A673 (cell line): ENCODE measurements around the gene SPDYC. TPM values are rescaled to one million over a fixed set of nuclear protein-coding genes. Genes with fewer than 3 reads are reported as not detected.

ENCODE experiments used
- BruUV-seq: library from RNA; stranded (reverse); fragments of 400-500 nt; replicated peaks from 2 replicates; lab custom pipeline; 2021; lab: Mats Ljungman, UMichigan
- CTCF ChIA-PET: fragments of 300-600 bp; sonication (Branson Sonifier 250); formaldehyde crosslinking; loops from one replicate; lab custom pipeline; 2022; ENCODE audit warnings: antibody characterized with exemption; lab: Charles Lee
- POLR2A ChIA-PET: fragments of 300-600 bp; sonication (Branson Sonifier 250); formaldehyde crosslinking; loops from one replicate; lab custom pipeline; 2022; ENCODE audit warnings: antibody characterized with exemption; ENCODE audit not compliant: low non-redundant PET; lab: Charles Lee
- DNase-seq: peaks from one replicate; pipeline ENCODE4 v3.0.0-alpha.2; 2015; ENCODE audit warnings: low spot score
- H3K27ac ChIP-seq: fragments of 200-600 bp; sonication (generic); 2 replicates; pipeline ENCODE4 v1.5.1; 2016; ENCODE audit warnings: mixed run types, low read depth, mild to moderate bottlenecking, mixed read lengths, antibody characterized with exemption, low read length; ENCODE audit not compliant: poor library complexity, severe bottlenecking
- H3K27me3 ChIP-seq: fragments of 200-600 bp; sonication (generic); replicated peaks from 2 replicates; pipeline ENCODE4 v1.6.1; 2017; ENCODE audit warnings: mixed run types, low read depth, mild to moderate bottlenecking, mixed read lengths, antibody characterized with exemption, low read length; ENCODE audit not compliant: insufficient read depth, poor library complexity
- H3K36me3 ChIP-seq: fragments of 200-600 bp; sonication (generic); 2 replicates; pipeline ENCODE4 v1.6.1; 2016; ENCODE audit warnings: mixed run types, mild to moderate bottlenecking, mixed read lengths, antibody characterized with exemption, low read length; ENCODE audit not compliant: insufficient read depth, poor library complexity, severe bottlenecking
- H3K4me1 ChIP-seq: fragments of 200-600 bp; sonication (generic); 2 replicates; pipeline ENCODE4 v1.6.1; 2017; ENCODE audit warnings: mixed run types, mild to moderate bottlenecking, mixed read lengths, antibody characterized with exemption, low read length; ENCODE audit not compliant: insufficient read depth, poor library complexity, severe bottlenecking
- H3K4me3 ChIP-seq: fragments of 200-600 bp; sonication (generic); 2 replicates; pipeline ENCODE4 v1.5.1; 2016; ENCODE audit warnings: low read depth, mixed run types, mild to moderate bottlenecking, mixed read lengths, low read length; ENCODE audit not compliant: poor library complexity, severe bottlenecking
- H3K9me3 ChIP-seq: fragments of 200-600 bp; sonication (generic); 2 replicates; pipeline ENCODE4 v1.6.1; 2016; ENCODE audit warnings: mixed run types, low read depth, mild to moderate bottlenecking, mixed read lengths, antibody characterized with exemption, low read length; ENCODE audit not compliant: poor library complexity, severe bottlenecking
- EZH2 ChIP-seq: fragments of 200-600 bp; sonication (generic); IDR thresholded peaks from 2 replicates; pipeline ENCODE4 v1.6.1; 2017; ENCODE audit warnings: borderline replicate concordance, low read depth, mild to moderate bottlenecking, mixed read lengths, antibody characterized with exemption, low read length; ENCODE audit not compliant: poor library complexity, severe bottlenecking
- intact Hi-C: fragments of 100-400 bp; cut with micrococcal nuclease; formaldehyde crosslinking; loops from one replicate; pipeline ENCODE4 v1.10.0; 2022; ENCODE audit not compliant: unreplicated experiment
- total RNA-seq: library from RNA; stranded (reverse); gene quantifications from 2 replicates; pipeline ENCODE4 v1.2.3, GENCODE V29; 2021
- TF ChIP-seq, protein P1 (sequence below): fragments of 300-800, 200-600 bp; sonication (generic); conservative IDR thresholded peaks from 2 replicates; pipeline ENCODE4 v1.5.1; 2017; ENCODE audit warnings: low read depth, mild to moderate bottlenecking, antibody characterized with exemption, low read length, moderate library complexity, mixed read lengths

SPDYC gene
- total RNA-seq, 1 experiment from 2014 or later = not detected

DNA sequence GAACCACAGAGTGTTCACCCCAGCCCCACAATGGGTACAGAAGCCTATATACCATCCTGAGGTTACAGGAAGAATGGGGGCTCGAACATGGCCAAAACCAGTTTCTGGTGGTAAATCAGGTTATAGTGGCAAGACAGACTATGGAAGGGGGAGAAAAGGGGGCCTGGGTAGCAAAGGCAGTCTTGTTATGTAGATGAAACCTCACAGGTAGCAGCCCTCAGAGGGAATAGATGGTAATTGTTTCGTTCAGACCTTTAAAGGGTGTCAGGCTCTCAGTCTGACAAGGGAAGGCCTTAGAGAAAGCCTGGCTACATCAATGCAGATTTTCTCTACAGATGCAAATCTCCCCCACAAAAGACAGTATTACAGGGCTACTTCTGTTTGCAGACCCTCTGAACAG is 15.1 kb downstream of the SPDYC start:
- peaks cover 11% of the 10 kb centered on the region for H3K4me1 ChIP-seq
- BruUV-seq = no TSS peak
- H3K9me3 ChIP-seq = no peaks in the 10 kb centered on the region
- POLR2A ChIA-PET = no interaction called here
- H3K27me3 ChIP-seq = no peaks in the 10 kb centered on the region
- CTCF ChIA-PET = no interaction called here
- no peak overlapping the region for H3K4me3 ChIP-seq
- H3K27ac ChIP-seq = no peak overlapping the region
- intact Hi-C loops = no loop called here
- H3K36me3 ChIP-seq = no peaks in the 10 kb centered on the region
- TF ChIP-seq, protein P1, sequence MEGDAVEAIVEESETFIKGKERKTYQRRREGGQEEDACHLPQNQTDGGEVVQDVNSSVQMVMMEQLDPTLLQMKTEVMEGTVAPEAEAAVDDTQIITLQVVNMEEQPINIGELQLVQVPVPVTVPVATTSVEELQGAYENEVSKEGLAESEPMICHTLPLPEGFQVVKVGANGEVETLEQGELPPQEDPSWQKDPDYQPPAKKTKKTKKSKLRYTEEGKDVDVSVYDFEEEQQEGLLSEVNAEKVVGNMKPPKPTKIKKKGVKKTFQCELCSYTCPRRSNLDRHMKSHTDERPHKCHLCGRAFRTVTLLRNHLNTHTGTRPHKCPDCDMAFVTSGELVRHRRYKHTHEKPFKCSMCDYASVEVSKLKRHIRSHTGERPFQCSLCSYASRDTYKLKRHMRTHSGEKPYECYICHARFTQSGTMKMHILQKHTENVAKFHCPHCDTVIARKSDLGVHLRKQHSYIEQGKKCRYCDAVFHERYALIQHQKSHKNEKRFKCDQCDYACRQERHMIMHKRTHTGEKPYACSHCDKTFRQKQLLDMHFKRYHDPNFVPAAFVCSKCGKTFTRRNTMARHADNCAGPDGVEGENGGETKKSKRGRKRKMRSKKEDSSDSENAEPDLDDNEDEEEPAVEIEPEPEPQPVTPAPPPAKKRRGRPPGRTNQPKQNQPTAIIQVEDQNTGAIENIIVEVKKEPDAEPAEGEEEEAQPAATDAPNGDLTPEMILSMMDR = no peak
- TF ChIP-seq EZH2 = no peak
- DNase-seq = no peak

DNA sequence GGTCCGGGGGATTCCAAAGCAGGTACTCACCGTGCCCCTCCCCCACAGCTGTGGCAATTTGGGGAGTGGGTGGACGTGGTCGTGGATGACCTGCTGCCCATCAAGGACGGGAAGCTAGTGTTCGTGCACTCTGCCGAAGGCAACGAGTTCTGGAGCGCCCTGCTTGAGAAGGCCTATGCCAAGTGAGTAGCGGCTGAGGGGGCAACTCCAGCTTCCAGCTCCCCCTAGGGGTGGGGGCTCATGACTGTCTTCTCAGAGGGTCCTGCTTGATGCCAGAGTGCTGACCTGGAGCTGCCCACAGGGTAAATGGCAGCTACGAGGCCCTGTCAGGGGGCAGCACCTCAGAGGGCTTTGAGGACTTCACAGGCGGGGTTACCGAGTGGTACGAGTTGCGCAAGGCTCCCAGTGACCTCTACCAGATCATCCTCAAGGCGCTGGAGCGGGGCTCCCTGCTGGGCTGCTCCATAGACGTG is 15.9 kb downstream of the SPDYC start:
- H3K27ac ChIP-seq = no peak overlapping the region
- TF ChIP-seq, protein P1 = peak; percentile 30
- no peak for TF ChIP-seq EZH2
- no peaks in the 10 kb centered on the region for H3K36me3 ChIP-seq
- DNase-seq = no peak
- ChIA-PET POLR2A (no interaction called here), CTCF (interaction anchor here (0.6 kb wide), 1 partner anchor 39 kb away, joined by 4 read pairs; no protein-coding TSS in a partner anchor)
- intact Hi-C loops = no loop called here
- peaks cover 11% of the 10 kb centered on the region for H3K4me1 ChIP-seq
- H3K27me3 ChIP-seq = no peaks in the 10 kb centered on the region
- no peaks in the 10 kb centered on the region for H3K9me3 ChIP-seq
- no TSS peak for BruUV-seq
- H3K4me3 ChIP-seq = no peak overlapping the region

DNA sequence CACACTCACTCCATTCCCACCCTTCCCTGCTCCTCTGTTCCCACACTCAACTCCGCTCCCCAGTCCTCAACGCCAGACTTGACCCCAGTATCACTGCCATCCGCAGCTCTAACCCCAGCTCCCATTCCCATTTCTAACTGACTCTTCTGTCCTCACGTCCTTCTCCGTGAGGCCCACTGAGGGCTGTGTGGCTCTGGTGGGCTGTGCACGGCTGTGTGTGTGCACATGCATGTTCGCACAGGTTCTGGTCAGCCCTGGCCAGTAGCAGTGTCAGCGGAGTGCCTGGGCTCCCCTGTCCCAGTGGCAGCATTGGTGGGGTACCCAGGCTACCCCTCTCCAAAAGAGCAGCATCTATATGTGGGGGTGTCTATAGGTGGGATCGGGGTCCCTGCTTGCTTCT is 16.7 kb downstream of the SPDYC start:
- POLR2A ChIA-PET = no interaction called here
- no TSS peak for BruUV-seq

More for the DNA sequence above, 16.7 kb downstream of the SPDYC start:
- Histone ChIP-seq H3K27ac (no peak overlapping the region), H3K4me1 (peaks cover 11% of the 10 kb centered on the region), H3K9me3 (no peaks in the 10 kb centered on the region), H3K4me3 (no peak overlapping the region), H3K27me3 (no peaks in the 10 kb centered on the region), H3K36me3 (no peaks in the 10 kb centered on the region)
- TF ChIP-seq, protein P1 = no peak
- TF ChIP-seq EZH2 = no peak
- CTCF ChIA-PET = no interaction called here
- DNase-seq = no peak
- intact Hi-C loops = no loop called here
